ENCODE data around the gene NCKAP1.

- no peak for TF ChIP-seq EP300 (IDR thresholded peaks at IDR 0.05; ENCODE audit: borderline replicate concordance in 1 of 2, control insufficient read depth in 1 of 2, low read depth in 2 of 2, low read length in 2 of 2)
- no peak for TF ChIP-seq CEBPB (IDR thresholded peaks at IDR 0.05; ENCODE audit: borderline replicate concordance in 1 of 2, low read depth in 2 of 2, low read length in 2 of 2)
- no peak for TF ChIP-seq EZH2 (IDR thresholded peaks at IDR 0.05; ENCODE audit: borderline replicate concordance, control insufficient read depth, low read depth, low read length)
- TF ChIP-seq STAT1 (conservative IDR thresholded peaks at IDR 0.05), result no peak
Observed at GRCh38 chr2:183081911-183082310, 43.7 kb upstream of the NCKAP1 start.
